GM19239 (cell line): ENCODE data around the gene PITPNB.

Source experiments
- DNase-seq: peaks from one replicate; pipeline ENCODE4 v3.0.0; 2011; ENCODE audit warnings: low spot score; ENCODE audit not compliant: insufficient read length
- FAIRE-seq: peaks from 2 replicates; lab custom pipeline; 2011; peaks lifted over from hg19 to GRCh38; lab: Jason Lieb, UNC

Gene PITPNB

DNA sequence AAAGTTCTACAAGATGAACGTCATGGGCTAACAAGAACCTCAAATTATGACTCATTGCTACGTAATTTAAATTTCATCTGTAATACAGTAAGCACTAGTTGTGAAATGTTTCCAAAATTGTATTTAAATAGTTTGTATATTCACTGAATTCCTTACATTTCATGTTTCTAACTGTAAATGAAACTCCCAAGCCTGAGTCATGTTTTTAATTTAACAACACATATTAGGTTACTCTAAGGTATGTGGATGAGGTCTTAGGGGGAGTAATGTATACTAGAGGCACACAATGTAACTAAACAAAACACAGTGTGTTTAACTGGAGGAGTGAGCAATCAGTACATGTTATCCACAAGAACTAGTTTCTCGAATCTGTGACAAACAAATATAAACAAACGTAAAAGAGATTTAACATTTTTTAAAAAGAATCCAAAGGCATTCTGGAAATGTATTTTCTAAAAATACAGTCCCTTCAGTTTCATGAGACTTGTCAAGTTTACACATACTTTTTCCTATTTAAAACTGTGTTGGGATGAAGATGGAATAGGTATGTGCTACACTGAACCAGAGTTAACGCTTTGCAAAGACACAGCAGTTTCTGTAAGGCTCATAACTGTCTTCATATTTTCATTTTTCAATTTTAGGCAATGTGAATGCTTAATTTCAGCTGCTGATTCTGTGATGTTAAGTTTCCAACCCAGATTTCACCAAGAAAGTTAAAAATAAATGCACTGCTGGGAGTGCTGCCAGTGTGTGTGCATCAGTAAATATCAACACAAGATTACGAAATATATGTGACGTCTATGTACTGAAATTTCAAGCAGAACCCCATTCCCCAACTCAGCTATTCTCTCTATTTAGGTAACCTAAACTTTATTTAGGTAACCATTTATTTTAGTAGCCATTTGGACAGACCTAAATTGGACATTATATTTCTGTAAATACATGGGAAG, 52.6 kb downstream of the PITPNB start:
- DNase-seq (no peak), FAIRE-seq (no peak)

DNA sequence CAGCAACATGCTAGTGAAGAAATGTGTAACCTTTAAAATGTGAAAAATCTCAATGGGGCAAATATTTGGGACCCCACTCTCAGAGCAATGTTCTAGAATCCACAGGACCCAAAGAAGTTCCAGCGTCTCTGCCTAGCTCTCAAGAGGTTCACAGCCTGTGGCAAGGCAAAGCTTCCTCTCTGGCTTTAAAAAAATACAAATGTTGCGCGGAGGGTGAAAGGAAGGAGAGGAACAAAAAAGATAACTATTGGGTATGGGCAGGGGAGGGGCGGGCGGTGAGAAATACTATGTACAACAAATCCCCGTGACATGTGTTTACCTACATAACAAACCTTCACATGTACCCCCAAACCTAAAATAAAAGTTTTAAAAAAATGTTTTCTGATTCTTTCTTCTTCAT, 53.6 kb downstream of the PITPNB start:
- DNase-seq = no peak
- FAIRE-seq = no peak

DNA sequence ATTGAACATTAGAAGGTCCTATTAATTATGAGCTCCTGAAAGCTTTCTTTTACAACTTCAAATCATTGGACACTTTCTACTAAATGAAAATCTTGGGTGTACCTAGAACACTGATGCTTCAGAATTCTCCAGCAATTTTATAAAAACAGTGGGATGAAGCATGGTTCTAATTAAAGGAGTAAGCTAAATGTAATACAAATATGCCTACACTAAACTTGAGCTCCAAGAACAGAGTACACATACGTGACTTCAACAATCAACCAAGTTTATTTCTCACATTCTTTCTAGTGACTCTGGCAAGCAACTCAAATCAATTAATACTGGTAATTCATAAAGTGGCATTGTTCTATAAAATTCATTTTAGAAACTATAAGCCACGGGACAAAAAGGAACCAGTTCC, 55.5 kb downstream of the PITPNB start:
- FAIRE-seq = no peak

DNA sequence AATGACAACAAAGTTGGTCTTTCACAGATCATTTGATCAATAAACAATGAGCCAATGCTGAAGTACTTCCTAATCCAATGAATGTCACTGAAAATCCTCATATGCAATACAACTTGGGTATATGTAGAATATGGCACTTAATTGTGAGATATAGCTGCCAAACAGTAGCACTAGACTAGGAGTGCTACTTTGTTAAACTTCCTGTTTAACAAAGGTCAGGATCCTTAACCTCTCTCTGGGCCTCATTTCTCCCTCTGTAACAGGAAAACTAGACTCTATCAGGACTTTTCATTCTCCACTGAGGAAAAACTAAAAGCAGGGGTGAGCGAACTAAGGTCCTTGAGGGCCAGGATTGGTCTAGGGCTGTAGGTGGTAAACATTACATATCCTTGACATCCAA, 56.1 kb downstream of the PITPNB start:
- DNase-seq (no peak), FAIRE-seq (no peak)

More for the DNA sequence above, 55.5 kb downstream of the PITPNB start:
- no peak for DNase-seq

DNA sequence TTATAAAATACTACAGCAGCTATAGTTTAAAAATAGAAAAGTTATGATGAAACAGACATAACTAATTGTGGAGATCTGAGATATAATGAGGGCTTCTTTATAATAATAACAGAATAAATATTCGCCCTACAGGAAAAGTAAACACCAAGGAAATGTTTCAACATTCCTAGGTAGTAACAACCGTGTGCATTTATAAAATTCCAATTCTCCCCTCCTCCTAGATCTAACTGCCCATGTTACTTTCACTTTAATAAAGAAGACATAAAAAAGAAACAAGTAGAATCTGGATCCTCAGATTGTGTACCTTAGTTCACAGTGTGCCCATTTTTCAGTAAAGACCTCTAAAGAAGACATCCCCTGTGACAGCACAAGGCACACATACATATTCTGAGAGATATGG, 59.7 kb downstream of the PITPNB start:
- FAIRE-seq = no peak

DNA sequence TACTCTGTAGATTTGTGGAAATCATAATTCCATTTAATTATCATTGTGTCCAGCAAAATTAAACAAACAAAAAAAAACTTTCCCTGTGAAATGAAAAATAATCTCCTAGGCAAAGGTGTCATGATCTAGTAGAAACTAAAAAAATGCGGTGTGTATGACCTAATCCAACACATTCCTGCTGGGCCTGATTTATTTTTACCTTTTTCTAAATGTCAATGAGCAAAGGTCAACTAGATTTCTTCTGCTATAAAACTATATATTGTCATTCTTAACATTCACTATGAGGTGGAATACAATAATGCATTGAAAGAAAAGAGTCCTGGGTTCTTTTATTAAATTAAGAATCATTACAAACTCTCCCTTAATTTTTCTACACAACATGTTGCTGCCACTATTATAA, 60.4 kb downstream of the PITPNB start:
- FAIRE-seq (no peak), DNase-seq (no peak)

More for the DNA sequence above, 59.7 kb downstream of the PITPNB start:
- no peak for DNase-seq

DNA sequence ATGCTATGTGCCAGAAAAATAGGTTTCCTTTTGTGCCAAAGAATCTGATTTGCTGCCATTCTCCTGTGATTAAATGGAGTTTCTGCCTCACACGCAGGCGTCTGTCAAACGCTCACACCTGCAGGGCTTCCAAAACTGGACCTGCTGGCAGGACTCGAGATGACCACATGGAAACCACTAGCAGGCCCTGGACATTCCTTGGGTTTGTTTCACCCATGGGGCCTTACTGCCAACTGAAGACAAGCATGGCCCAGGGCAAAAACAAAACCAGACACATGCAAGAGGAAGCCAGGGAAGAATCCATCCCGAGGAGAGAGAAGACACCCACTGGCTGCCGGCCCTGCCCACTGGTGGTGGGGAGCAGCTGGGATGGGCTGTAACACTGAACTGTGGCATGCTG, 61.6 kb downstream of the PITPNB start:
- FAIRE-seq (no peak), DNase-seq (no peak)

DNA sequence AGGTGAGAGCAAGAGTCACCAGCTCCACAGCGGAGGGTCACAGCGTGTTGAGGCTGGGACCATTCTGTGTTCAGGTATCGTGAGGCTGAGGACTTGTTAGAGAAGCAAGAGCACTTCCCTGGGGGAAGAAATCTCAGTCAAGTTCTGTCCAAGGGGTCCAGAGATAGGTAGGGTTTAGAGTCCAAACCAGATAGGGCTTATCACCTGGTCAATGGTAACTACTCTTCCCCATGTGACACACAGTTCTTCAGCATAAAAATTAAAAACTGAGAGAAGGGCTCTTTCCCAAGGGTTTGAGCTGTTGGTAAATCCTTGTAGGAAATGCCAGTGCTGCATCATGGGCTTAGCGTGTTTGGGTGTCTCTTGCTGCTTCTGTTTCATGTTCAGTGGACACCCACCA, 62.7 kb downstream of the PITPNB start:
- FAIRE-seq (no peak), DNase-seq (no peak)

DNA sequence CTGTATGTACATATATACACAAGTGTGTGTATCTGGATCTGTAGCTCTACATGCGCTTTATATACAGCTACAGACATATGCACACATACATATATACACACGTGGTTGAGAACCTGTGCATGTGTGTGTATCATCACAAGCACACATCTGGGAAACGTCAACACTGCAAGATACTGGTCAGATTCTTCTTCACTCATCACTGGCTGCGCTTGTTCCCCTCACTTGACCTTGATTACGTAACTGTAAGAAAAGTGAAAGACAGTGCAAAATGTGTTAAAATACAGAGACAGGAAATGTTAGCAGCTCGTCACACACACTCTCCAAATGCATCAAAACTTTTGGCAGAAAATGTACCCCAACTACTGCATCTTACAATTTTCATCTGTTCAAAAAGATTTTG, 65.6 kb downstream of the PITPNB start:
- no peak for FAIRE-seq
- no peak for DNase-seq

DNA sequence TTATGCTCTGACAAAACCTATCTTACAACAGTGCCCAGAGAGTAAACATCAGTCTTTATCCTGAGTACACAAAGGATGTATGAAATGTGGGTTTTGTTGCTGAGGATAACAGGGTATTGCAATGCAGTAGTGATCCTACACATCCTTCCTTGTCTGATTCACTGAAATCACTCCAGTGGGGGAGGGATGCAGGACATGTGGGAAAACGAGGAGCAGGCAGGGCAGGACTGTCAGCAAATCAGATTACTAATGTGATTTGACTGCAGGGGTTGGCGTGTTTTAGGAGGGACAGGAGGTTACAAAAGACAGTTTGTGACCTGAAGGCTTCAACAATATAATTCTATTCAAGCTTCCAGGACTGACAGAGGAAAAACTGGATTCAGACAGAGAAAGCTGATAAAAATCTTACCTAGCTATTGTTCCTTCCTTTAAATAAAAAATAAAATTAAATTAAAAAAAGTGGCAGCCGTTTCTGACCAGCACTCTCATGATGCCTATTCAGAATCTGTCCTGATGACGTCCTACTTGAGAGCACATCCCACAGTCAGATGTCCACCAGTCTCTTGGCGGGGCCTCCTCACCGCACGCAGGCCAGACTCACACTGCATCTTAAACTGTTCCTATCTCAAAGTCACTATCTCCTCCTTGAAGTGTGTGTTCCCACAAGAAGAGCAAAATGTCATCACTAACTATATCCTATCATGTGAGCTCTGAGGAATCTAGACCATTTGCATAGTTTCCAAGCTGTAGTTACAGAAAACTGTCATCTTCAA, 66.9 kb downstream of the PITPNB start:
- DNase-seq = no peak
- no peak for FAIRE-seq

DNA sequence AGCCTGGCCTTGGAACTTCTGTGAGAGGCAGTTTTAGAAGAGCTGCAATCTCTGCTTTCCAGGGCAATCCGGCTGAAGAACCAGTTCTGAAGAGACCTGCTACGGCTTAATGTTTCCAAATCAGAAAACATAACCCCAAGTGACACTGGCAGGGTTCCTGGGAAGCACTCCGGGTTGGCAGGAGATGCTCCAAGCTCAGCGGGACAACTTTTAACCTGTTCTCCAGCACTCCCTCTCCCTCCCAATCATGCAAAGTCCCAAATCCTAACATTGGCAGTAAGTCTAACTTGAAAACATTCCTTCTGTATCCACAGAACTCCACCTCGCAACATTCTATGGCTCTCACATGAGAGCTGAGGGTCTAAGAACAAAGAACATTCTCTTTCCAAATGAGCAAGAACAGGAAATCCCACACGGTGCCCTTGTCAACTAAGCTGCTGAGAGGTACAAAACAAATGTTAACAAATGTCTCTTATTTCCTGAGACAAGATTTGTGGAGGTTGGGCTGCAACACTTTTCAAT, 69.0 kb downstream of the PITPNB start:
- FAIRE-seq (no peak), DNase-seq (no peak)

DNA sequence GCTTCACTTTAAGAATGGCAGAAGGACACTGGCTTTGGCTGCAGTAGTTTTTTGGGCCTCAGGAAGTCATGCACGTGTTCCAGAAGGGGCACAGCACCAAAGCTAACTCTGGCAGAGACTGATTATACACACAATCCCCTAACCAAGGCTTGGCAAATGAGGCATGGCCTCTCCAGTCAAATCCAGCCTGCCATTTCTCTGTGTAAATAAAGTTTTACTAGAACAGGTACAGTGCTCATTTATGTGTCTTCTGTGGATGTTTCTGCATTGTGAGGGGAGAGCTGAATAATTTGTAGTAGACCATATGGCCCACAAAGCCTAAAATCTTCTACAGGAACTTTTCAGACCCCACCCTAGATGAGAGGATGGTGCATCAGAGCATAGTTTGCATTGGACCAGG, 71.1 kb downstream of the PITPNB start:
- FAIRE-seq (no peak), DNase-seq (no peak)

DNA sequence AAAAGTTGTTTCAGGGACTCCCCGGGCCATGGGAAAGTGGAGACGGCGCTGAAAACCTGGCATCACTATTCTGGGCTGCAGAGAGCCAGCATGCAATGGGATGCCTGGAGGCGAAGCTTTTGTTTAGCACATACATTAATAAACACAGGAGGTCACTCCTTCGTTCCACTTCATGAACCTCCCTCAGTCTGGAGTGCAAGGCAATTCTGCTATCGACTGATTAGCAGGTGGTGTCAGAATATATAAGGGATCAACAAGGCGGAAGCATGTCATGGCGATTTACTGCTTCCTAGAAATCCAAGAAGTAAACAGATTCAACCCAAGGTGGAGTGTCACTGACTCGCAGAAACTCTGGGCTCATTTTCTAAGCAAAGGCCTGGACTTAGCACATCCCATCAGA, 72.1 kb downstream of the PITPNB start:
- FAIRE-seq (no peak), DNase-seq (no peak)

DNA sequence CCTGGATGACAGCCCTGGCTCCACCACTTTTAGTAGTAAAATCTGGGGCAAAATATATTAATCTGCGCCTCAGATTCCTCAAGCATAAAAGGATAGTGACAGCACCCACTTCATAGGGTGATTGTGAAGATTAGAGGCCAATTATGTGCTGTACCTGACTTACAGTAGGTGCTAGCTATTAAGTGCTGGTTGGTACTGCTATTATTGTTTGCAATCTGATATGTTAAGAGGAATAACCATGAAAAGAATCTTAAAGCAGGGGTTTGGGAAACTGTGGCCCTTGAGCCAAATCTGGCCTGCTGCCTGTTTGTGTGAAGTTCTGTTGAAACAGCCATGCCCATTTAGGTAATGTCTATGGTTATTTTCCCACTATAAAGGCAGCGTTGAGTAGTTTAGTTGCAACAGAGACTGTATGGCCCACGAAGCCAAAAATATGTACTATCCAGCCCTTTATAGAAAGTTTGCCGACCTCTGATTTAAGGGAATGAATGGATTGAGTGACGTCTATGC, 72.8 kb downstream of the PITPNB start:
- no peak for DNase-seq
- no peak for FAIRE-seq

DNA sequence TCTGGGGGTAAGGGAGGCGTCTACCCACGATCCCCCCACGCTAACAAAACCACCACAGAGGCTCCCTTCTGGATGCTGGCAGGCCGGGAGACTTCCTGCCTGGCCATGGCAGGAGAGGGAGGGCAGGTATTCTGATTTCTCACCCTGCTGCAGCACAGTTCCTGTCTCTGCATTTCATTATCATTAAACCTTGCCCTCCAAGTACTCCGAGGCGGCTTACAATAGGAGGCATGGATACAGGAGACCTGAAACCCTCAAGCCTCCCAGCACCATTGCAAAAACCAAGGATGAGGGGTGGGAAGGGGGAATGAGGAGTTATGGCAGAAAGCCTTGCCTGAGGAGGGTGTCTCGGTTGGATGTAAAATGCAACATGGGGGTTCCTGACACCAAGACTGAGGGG, 73.4 kb downstream of the PITPNB start:
- no peak for FAIRE-seq
- no peak for DNase-seq

DNA sequence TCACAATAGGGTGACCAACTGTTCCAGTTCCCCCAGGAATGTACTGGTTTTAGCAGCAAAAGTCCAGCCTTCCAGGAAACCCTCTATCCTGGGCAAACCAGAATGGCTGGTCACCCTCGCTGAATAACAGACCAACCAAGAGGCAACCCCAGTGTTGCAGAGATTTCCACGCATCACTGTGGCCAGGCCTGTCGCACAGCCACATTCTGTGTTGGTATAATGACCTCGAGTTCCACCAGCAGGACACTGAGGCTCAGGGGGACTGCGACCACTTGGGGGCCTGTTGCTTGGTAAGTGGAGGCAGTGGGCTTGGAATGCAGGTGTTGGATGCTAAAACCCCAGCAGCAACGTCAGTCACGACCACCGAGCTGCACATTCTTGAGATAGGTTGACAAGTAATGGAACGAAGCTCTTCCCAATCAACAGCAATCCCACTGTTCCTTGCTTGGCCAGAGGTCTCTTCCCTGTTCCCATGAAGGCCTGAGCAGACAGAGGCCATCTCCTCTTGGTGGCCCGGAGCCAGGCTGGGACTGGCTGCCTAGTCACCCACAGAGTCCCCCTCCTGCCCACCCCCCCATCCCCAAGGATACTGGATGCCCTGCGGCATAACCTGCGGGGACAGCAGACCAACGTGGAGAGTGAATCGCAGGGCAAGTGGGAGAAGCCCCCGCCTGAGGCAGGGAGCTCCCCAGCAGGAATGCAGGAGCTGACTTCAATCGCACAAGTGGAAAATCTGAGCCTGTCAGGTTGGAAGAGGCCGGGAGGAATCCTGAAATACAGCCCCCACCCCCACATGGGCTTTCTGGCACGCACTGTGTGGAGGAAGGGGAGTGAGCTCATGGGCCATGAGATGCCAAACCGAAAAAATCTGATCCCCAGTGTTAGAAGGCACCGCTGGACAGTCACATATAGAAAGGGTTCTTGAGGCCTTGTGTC, 74.1 kb downstream of the PITPNB start:
- DNase-seq (no peak), FAIRE-seq (no peak)

DNA sequence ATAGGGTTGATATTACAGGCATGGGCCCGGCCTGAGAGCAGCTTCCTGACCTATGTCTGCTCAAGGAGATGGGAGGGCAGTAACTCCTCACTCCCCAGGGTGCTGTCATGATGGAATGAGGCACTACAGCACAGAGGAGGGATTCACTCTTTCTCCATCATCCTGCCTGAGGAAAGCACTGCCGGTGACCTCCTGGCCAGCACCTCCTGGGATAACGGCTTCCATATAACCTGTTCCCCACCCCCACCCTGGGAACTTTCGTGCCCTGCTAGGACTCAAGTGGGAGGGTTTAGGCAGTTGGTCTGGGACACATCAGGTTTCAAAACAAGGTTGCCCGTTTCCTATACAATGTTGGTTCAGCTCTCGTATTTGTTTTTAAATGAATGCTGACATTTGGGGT, 74.8 kb downstream of the PITPNB start:
- DNase-seq (no peak), FAIRE-seq (no peak)

DNA sequence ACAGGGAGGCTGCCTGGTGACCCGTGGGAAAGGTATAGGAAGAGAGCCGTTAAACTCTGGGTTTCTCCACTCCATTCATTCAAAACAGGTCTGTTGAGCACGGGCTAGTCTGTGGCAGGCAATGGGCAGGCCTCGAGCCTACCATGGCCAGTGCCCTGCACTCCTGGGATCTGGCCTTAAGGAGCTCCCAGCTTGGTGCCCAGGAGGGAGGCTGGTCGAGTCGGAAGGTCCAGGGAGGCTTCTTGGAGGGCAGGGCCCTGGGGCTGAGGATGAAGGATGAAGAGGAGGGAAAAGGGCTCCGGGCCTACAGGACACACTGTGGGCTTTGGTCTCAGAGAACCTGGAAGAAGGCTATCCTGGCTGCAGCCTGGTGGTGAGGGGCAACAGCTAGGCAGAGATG, 75.6 kb downstream of the PITPNB start:
- FAIRE-seq (no peak), DNase-seq (no peak)

DNA sequence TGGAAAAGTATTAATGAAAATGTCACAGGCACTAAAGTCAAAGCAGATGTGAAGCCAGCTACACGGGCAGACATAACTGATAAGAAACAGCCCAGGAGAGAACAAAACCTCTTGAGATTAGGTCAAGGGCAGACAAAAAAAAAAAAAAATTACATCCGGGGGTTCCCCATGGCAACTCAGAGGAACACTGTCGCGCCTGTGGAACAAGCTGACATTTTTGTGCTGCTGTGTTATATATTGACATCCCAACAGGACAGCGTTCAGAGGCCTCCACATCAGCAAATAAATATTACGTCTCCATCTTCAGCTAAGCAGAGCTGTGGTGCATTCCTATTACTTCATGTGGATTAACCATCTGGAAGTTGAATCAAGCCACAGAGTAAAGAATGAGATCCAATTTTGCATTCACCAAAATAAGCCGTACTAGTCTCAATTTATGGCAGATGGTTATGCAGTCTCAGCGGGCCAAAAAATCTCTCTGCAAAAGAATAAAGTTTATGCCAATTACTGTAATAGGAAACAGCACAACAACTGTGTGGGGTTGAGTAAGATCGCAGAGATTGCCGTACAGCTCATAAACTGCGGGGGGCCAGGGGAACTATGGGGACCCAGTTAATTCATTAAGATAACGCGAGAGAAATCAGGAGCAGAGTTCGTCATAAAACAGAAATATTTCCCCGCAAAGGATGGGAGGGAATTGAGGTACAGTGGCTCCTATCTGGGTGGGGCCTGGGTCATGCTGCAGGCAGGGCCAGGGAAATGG, 76.2 kb downstream of the PITPNB start:
- FAIRE-seq = no peak

More for the DNA sequence above, 76.2 kb downstream of the PITPNB start:
- DNase-seq = no peak
